EH (cell line): ENCODE data around the gene SUPT3H.
A peak's percentile ranks its signal among the peaks of the same experiment; 100 is the strongest.
"Not testable (repeated sequence)": the region's sequence is repeated elsewhere in the genome, so short reads cannot be mapped to it uniquely, and the experiment has no call there.

ENCODE experiments used
- DNase-seq: peaks from one replicate; pipeline ENCODE4 v3.0.0-alpha.2; 2015; ENCODE audit warnings: low read depth

SUPT3H gene

DNA sequence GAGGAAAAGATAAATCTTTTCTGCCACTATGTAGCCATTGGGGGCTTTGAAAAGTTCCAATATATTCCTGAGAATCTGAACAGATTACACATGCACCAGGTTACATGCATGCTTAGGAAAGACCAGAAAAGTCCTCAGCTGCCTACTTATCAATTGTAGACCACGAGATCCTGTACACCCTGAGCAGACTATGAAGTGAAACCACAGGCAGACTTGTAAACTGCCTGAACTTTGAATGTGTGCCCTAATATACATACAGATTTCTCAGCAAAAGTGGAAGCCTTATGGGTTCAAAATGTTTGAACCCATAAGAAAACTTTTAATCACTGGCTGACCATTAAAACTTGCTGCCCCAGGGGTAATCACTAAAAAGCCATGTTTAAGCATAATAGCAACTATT is 323.1 kb downstream of the SUPT3H start:
- no peak for DNase-seq

DNA sequence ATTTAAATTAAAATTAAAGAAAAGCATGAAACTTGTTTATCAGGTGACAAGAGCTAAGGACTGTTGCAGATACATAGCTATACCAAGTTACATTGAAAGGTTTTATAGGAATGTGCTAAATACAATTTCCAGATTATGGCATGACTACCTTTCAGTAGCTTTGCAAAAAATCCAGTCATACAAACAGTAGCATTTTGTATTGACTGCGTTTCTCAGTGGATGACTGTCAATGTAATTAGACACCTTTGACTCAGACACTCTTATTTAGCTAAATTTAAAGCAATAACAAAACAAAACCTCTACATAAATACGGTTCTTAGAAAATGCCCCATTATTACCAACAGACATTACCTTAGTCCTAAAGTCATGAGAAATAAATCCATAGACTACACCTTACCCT is 325.4 kb downstream of the SUPT3H start:
- no peak for DNase-seq

DNA sequence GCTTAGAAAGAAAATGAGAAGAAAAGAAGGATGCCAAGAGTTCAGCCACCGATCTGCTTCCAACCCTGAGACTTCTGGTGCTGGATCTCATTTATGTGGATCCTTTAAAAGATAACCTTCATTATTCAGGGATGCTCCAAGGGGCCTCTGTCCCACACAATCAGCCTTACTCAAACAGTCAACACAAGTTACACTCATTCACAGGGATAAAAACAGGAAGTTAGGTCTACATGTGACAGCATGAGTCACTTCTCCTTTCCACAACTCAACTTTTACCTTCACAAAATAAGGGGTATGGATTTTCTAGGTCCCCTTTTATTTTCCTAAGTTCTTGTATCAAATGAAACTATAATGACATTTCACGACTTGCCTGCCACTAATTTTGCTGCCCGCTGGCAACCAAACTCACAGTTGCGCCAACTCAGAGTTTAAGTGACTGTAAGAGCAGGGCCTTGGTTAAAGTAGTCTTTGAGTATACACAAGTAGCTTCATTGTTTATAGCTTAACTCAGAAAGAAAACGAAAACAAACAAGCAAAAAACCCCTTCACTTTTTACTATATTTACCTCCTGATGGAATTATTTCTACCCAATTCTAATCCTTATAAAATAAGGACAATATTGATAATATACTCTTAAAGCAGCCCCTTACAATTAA is 328.4 kb downstream of the SUPT3H start:
- DNase-seq, result peak; percentile 13

DNA sequence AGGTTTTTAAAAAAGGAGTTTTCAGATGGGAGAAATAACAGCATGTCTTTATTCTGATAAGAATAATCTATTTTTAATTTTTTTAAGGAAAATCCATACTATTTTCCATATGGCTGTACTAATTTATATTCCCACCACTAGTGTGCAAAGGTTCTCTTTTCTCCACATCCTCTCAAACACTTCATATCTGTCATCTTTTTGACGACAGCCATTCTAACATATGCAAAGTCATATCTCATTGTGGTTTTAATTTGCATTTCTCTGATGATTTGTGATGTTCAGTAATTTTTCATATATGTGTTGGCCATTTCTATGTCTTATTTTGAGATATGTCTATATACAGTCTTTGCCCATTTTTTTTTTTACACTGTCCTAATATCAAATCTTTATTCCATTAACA is 330.2 kb downstream of the SUPT3H start:
- no peak for DNase-seq

DNA sequence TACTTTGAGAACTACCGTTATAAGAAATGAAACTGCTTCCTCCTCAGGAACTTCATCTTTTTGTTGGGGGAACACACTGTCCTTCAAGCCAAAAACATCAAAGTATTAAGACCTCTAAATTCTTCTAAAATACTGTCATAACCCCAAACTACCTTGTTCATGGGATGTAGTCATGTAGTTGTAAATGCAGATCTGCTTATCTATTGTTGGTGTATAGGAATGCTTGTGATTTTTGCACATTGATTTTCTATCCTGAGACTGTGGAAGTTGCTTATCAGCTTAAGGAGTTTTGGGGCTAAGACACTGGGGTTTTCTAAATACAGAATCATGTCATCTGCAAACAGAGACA is 332.5 kb downstream of the SUPT3H start:
- no peak for DNase-seq

DNA sequence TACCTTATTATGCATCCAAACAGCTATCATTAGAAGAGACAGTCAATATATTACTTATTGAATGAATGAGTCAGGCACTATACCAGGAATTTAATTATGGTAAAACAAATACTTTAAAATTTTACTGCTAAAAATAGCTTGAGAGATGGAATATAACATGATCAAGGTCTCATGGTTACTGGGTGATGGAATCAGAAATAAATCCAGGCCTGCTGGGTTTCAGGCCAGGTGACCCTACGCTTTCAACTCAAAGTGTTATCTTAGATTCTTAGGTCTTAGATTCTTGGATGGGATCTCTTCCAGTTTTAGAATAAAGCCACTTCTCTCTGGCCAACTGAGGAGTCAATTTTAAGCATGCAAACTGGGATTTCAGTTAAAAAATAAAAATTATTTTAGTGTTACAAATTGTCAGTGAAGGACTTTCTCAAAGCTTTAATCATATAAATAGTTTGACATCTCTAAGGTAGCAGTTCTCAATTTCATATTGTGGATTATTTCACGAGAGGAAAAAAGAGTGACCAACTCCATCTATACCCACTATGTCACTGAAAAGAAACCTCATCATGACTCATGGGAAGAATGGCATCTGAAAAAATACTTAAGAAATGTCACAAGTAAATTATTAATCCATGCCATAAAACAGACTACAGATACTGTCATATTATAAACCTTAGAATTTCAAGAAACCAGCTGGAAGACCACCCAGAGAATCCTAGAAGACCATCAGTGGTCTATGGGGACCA is 333.1 kb downstream of the SUPT3H start:
- DNase-seq, result peak; percentile 14

DNA sequence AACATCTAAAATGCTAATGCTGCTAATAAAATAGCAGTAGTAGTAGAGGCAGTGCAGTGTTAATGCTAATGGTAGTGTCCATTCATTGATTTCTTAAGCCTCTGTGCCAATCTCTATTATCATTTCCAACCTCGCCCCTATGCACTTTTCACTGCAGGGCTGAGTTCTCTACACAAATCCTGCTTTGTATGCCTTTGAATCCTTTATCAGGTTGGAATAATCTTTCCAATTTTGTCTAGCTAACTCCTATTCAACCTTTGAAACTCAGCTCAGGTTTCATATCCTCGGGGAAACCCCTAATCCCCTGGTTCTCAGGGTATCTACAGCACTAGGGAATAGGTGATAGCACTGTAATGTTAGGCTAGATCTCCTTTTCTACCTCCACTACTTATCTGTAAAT is 333.6 kb downstream of the SUPT3H start:
- no peak for DNase-seq

DNA sequence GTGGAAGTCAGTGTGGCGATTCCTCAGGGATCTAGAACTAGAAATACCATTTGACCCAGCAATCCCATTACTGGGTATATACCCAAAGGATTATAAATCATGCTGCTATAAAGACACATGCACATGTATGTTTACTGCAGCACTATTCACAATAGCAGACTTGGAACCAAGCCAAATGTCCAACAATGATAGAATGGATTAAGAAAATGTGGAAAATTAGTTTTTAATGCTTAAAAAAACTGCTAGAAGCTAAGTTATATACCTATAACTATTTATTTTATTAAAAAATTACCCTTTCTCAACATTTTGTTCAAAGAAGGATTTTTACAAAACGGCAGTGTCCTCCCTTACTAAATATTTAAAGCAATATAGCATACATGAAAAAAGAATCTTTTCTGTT is 335.1 kb downstream of the SUPT3H start:
- DNase-seq, result not testable (repeated sequence)

DNA sequence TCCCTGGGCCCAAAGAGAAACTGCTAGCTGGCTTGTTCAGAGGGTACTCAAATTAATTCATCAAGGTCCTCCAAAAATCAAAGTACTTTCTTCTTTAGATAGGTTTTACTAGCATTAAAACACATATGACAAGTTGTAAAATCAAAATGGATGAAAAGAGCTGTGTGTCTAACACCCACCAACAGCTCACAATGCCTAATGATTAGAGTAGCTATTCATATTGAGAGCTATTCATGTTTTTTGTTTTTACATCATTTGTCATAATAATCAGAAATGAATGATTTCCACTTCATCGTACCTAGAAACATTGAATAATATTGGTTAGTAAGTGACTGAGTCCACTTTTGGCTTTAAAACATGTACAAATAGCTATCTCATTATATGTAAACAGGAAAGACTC is 339.5 kb downstream of the SUPT3H start:
- DNase-seq, result no peak

DNA sequence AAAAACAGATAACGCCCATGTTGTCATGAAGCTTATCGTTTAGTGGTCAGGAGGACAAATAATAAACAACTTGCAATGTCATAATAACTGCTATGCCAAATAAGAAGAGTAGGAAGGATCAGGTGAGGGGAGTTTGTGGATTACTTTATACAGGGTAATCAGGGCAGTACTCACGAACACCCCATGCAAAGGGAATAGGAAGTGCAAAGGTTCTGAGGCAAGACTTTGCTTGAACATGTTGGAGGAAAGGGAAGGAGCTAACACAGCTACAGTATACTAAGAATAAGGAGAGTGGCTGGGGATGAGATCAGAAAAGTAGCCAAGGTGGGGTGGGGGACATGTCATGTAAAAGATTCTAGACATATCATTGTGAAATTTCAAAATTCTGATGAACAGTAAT is 341.6 kb downstream of the SUPT3H start:
- no peak for DNase-seq

DNA sequence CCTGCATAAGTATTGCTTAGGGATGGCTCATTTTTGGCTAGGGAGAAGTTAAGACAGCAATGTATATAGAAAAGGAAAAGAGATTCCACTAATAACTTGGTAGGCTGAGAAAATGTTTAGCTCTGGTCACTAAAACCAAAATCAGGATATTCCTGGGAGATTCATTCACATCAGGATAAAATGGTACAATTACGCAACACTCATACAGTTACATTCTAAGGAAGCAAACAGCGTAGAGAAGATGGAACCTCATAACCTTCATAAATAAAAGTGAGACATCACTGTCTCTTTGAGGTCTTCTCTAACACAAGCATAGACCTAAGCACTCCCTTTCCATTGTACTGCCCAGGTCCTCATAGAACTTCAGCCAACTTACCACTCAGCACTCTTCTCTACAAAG is 345.3 kb downstream of the SUPT3H start:
- DNase-seq, result no peak

DNA sequence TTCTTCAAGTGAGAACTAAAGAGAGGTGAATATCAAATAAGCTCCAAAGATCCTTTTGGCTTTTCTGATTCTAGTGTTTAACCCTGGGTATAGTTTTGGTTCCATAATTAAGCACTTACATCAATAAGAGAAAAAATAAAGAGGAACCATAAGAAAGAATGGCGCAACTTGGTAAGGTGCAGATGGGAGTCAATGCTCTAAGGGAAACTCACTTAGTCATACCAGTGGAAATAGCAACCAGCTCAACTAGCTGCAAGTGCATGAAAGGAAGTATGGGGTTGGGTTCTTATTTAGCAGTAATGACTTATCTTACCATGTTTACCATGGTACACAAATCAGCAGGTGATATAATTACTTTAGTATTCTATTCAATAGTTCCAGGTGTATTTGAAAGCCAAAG is 346.1 kb downstream of the SUPT3H start:
- no peak for DNase-seq

DNA sequence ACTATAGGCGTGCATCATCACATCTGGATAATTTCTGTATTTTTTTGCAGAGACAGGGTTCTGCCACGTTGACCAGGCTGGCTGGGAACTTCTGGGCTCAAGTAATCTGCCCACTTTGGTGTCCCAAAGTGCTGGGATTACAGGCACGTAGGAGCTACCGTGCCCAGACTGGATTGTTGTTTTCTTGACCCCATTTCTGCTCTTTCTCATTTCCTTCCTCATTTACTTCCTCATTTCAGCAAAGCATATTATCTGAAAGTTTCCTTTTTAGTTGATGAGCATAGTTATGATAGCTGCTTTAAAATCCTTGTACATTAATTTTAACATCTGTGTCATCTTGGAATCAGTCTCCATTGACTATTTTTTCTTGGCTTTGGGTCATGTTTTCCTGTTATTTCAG is 350.6 kb downstream of the SUPT3H start:
- no peak for DNase-seq

DNA sequence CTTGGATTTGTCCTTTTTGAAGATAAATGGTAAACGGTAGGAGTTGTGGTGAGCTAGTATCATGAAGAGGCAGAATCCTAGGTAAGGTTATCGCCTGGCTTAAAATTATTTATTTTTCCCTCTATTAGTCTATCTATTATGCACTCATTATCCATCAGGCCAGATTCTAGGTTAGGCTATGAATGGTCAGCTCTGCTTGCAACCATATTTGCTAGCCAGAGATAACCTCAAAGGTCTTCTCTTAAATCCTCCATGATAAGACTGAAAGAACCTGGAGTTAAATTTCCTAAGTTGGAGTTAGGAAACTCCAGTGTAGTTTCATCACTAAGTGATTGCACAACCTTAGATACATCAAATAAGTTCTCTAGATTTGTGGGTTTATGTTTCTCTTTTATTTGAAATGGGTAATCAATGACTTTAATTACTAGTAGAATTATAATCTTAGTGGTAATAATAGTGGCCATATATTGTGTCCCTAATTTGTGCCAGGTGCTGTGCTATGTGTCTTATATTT is 351.7 kb downstream of the SUPT3H start:
- peak; percentile 4 for DNase-seq

DNA sequence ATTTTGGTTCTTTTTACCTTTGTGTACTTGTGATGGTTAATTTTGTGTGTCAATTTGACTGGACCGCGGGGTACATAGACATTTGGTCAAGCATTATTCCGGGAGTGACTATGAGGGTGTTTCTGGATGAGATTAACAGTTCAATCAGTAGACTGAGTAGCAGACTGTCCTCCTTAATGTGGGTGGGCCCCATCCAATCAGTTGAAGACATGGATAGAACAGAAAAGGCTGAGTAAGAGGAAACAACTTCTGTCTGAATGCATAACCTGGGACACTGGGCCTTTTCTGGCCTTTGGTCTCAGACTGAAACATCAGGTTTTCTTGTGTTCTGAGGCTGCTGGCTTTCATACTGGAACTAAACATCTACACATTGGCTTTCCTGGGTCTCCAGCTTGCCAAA is 353.1 kb downstream of the SUPT3H start:
- no peak for DNase-seq

DNA sequence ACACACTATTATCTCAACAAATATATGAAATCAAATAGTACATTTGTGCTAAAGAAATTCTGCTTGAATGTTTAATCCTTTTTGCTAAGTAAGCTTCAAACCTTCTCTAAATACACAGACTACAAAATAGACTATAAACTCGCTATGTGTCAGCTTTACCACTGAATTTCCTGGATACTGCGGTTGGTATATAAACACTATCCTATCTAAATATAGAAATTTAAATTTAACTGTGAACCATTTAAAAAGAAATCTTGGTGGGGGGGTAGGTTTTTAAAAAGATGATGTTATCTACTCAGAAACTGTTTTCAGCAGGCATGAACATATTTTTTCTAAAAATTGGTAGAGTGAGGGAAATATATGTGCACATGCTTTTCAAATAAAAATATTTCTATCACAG is 356.1 kb downstream of the SUPT3H start:
- peak; percentile 66 for DNase-seq

DNA sequence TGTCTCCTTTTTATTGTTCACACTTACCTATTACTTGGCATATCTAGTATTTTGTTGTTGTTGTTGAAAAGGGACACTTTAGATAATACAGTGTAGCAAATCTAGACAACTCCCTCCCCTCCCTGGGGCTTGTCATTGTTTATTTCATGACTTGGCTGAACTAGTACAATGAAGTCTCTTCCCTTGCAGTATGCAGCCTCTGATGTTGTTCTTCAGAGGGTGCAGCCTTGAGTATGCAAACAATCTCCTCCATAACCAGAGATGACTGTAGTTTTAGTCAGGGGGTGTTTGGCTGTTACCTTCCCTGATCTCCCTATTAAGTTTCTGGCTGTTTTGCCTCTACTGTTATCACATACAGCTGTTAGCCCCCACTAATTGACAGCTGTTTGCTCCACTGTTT is 365.0 kb downstream of the SUPT3H start:
- no peak for DNase-seq

DNA sequence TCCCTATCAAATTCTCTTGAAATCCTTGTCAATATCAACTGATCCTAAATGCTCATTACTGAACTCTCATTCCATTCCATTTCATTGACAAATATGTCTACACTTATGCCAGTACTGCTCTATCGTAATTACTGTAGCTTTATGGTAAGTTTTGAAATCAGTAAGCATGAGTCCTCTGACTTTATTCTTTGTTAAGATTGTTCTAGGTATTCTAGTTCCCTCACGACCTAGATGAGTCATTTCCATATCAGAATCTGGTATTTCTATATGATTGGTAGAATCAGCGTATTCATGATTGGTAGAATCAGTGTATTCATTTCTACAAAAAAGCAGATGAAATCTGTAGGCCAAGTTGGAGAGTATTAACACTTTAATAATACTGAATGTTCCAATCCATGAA is 368.2 kb downstream of the SUPT3H start:
- DNase-seq, result no peak

DNA sequence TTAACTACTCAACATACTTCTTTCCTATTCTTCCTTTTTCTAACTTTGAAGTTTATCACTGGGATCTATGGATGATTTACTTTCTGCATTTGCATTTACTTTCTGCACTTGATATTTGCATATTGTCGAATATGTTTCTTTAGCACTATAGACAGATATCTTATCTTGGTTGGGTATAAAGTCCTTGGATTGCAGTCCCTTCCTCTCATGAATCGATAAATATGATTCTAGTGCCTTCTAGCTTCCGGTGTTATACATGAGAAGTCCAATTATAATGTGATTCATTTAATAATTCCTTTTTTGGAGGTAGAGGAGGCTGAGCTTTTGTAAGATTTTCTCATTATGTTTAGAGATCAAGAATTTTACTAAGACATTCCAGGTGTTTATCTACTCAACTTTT is 370.8 kb downstream of the SUPT3H start:
- DNase-seq, result no peak

DNA sequence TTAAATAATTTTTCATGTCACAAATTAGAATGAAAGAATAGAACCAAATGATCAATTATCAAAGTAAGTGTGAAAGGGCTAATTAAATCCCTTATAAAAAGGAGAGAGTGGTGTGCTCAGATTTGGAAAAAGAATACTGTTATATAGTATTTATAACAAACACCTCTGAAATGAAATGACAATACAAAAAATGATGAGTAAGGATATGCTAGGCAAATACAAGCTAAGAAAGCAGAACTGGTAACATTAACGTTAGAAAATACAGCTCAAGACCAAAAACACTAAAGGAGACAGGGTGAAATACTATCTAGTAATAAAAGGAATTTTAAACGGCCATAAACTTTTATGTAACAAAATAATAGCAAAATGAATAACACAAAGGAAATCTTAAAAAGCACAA is 373.8 kb downstream of the SUPT3H start:
- DNase-seq, result no peak

DNA sequence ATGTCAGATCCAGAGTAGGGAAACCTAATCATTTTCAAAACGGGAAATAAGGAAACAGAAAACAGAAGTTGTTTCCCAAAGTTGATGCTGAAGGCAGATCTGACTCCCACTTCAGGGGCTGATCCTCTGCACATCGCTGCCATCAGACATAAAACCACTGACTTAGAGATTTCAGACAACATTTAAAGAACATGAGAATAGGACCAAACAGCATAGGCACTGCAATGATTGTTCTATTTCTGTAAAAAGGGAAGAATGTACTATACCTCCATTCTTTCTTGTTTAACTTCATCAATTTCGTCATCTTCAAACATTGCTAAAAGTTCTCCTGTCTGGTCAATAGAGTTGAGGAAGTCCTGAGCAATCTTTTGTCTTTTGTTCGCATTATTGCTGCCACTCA is 374.3 kb downstream of the SUPT3H start:
- no peak for DNase-seq

DNA sequence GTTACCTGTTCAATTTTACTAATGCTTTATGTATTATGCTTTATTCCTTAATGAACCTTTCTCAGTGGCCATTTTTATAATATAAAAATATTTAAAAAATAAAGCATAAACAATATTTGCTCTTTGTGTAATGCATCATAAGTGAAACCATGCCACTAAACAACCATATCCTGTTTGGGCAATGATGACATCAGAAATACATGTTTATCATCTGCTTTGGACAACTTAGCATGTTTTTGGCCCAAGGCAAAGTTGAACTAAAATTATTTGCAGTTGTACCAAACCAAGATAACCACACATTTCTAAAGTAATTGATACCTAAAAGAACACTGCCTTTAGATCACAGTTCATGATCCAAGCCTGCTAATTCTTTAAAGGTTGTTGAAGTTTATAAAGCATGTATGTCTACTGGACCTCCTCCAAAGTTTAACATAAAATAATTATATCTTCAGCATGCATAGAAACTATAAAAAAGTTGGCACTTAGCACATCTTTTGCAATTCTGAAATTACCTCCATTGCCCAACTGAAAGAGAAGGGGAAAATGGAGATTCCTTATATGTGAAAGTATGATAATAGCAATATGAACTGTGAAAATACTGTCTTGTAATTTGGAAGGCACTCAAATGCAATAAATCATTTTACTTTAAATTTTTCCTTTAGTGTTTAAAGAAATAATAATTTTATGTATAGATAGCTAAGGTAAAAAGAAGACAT is 375.2 kb downstream of the SUPT3H start:
- peak; percentile 3 for DNase-seq

DNA sequence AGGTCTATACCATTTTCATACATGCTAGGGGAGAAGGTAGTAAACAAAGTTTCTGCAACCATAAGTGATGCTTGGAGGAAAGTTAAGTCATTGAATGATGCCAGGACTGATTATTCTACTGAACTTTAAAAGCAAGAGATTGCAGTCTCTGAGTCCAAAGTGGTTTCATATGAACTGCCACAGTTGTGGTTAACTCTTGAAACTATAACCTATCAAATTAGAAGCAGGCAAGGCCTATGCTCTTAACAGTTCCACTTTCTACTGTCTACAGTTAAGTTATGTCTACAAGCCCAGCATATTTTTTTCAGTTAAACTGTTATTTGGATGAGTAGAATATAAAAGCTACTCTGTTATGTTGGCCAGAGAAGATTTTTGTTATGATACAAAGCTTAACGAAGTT is 376.1 kb downstream of the SUPT3H start:
- DNase-seq, result no peak
